ENCODE data around the gene SPSB4.
A peak's percentile ranks its signal among the peaks of the same experiment; 100 is the strongest.

SPSB4 gene

GRCh38 chr3:141152130-141152529 is 101.0 kb downstream of the SPSB4 start:
- DNase-seq (ENCODE audit: low spot score) = no peak

- no peak for DNase-seq (ENCODE audit: low spot score)
Observed at GRCh38 chr3:141152801-141153678, 101.9 kb downstream of the SPSB4 start.

- no peak for DNase-seq (ENCODE audit: low spot score)
Observed at GRCh38 chr3:141153679-141153966, 102.5 kb downstream of the SPSB4 start.

- no peak for DNase-seq (ENCODE audit: low spot score)
Observed at GRCh38 chr3:141164852-141165251, 113.7 kb downstream of the SPSB4 start.

GRCh38 chr3:141167681-141168080 is 116.5 kb downstream of the SPSB4 start:
- no peak for DNase-seq (ENCODE audit: low spot score)

GRCh38 chr3:141170678-141171295 is 119.6 kb downstream of the SPSB4 start:
- DNase-seq (ENCODE audit: low spot score) = no peak

- no peak for DNase-seq (ENCODE audit: low spot score)
Observed at GRCh38 chr3:141174674-141175073, 123.5 kb downstream of the SPSB4 start.

- no peak for DNase-seq (ENCODE audit: low spot score)
Observed at GRCh38 chr3:141176775-141177174, 125.6 kb downstream of the SPSB4 start.

- DNase-seq (ENCODE audit: low spot score) = no peak
Observed at GRCh38 chr3:141178026-141178425, 126.9 kb downstream of the SPSB4 start.

GRCh38 chr3:141178551-141178950 is 127.4 kb downstream of the SPSB4 start:
- DNase-seq (ENCODE audit: low spot score) = no peak

GRCh38 chr3:141179983-141180382 is 128.8 kb downstream of the SPSB4 start:
- DNase-seq (ENCODE audit: low spot score) = no peak

GRCh38 chr3:141181196-141181595 is 130.0 kb downstream of the SPSB4 start:
- DNase-seq (ENCODE audit: low spot score) = no peak

- no peak for DNase-seq (ENCODE audit: low spot score)
Observed at GRCh38 chr3:141181819-141182218, 130.7 kb downstream of the SPSB4 start.

GRCh38 chr3:141183606-141184005 is 132.5 kb downstream of the SPSB4 start:
- DNase-seq (ENCODE audit: low spot score) = no peak

GRCh38 chr3:141184430-141184829 is 133.3 kb downstream of the SPSB4 start:
- DNase-seq (ENCODE audit: low spot score) = no peak

- no peak for DNase-seq (ENCODE audit: low spot score)
Observed at GRCh38 chr3:141191097-141191749, 140.1 kb downstream of the SPSB4 start.

GRCh38 chr3:141192345-141192744 is 141.2 kb downstream of the SPSB4 start:
- peak; percentile 87 for DNase-seq (ENCODE audit: low spot score)

- no peak for DNase-seq (ENCODE audit: low spot score)
Observed at GRCh38 chr3:141193066-141193830, 142.1 kb downstream of the SPSB4 start.

All from AG08396 (cell line).